ENCODE data around the gene AVEN. TPM values are rescaled to one million over a fixed set of nuclear protein-coding genes. Genes with fewer than 3 reads are reported as not detected.

The AVEN gene
- total RNA-seq, 2 donors from 2014 or later = 18.9 to 20.7 TPM

GRCh38 chr15:33888176-33888575 lies 150.8 kb downstream of the AVEN start:
- no peak overlapping the region for H3K27ac Mint-ChIP-seq

GRCh38 chr15:33882921-33883320 lies 156.1 kb downstream of the AVEN start:
- DNase-seq = no peak
- H3K4me1 ChIP-seq (ENCODE audit: control insufficient read depth, insufficient read depth, low read length) = no peaks in the 10 kb centered on the region
- Mint-ChIP-seq H3K27ac (no peak overlapping the region), H3K4me1 (peaks cover 16% of the 10 kb centered on the region), H3K9me3 (peaks cover 7% of the 10 kb centered on the region), H3K36me3 (ENCODE audit: low read depth) (no peaks in the 10 kb centered on the region), H3K4me3 (no peak overlapping the region), H3K27me3 (ENCODE audit: insufficient read depth) (no peaks in the 10 kb centered on the region)
- no peak overlapping the region for H3K9ac ChIP-seq (ENCODE audit: extremely low read depth, low read length, poor library complexity, severe bottlenecking)
- no peaks in the 10 kb centered on the region for H3K27me3 ChIP-seq (ENCODE audit: control insufficient read depth, insufficient read depth, low read length, poor library complexity, severe bottlenecking)
- peaks cover 8% of the 10 kb centered on the region for H3K9me3 ChIP-seq (ENCODE audit: control insufficient read depth, low read length)
- H3K36me3 ChIP-seq (ENCODE audit: control insufficient read depth, insufficient read depth, low read length) = no peaks in the 10 kb centered on the region
- H3K4me3 ChIP-seq (ENCODE audit: low read length) = no peak overlapping the region
- TF ChIP-seq CTCF (conservative IDR thresholded peaks at IDR 0.05) = no peak
- H3K27ac ChIP-seq (ENCODE audit: low read depth, low read length) = no peak overlapping the region
- WGBS, 2 experiments (ENCODE audit: insufficient coverage in 1 of 2, insufficient read length in 1 of 2) = 93% methylated on average over 2 of the region's 2 CpGs; no CpG with 5 or more reads in 1 of the 2 experiments

More at GRCh38 chr15:33888176-33888575, 150.8 kb downstream of the AVEN start:
- no peaks in the 10 kb centered on the region for H3K36me3 ChIP-seq (ENCODE audit: control insufficient read depth, insufficient read depth, low read length)
- peaks cover 8% of the 10 kb centered on the region for H3K4me1 Mint-ChIP-seq
- no peaks in the 10 kb centered on the region for H3K4me1 ChIP-seq (ENCODE audit: control insufficient read depth, insufficient read depth, low read length)
- H3K9me3 ChIP-seq (ENCODE audit: control insufficient read depth, low read length) = peaks cover 8% of the 10 kb centered on the region
- H3K4me3 ChIP-seq (ENCODE audit: low read length) = no peak overlapping the region
- H3K36me3 Mint-ChIP-seq (ENCODE audit: low read depth) = no peaks in the 10 kb centered on the region
- WGBS, 2 experiments (ENCODE audit: insufficient coverage in 1 of 2, insufficient read length in 1 of 2) = 86 to 96% methylated on average over 2 of the region's 2 CpGs
- no peak for DNase-seq
- no peaks in the 10 kb centered on the region for H3K27me3 Mint-ChIP-seq (ENCODE audit: insufficient read depth)
- no peak overlapping the region for H3K4me3 Mint-ChIP-seq
- no peak overlapping the region for H3K27ac ChIP-seq (ENCODE audit: low read depth, low read length)
- TF ChIP-seq CTCF (conservative IDR thresholded peaks at IDR 0.05) = no peak
- H3K27me3 ChIP-seq (ENCODE audit: control insufficient read depth, insufficient read depth, low read length, poor library complexity, severe bottlenecking) = no peaks in the 10 kb centered on the region
- H3K9me3 Mint-ChIP-seq = peaks cover 9% of the 10 kb centered on the region
- no peak overlapping the region for H3K9ac ChIP-seq (ENCODE audit: extremely low read depth, low read length, poor library complexity, severe bottlenecking)

GRCh38 chr15:33874156-33874555 lies 164.8 kb downstream of the AVEN start:
- no peak overlapping the region for H3K27ac ChIP-seq (ENCODE audit: low read depth, low read length)
- Mint-ChIP-seq H3K4me1 (peaks cover 35% of the 10 kb centered on the region), H3K27ac (no peak overlapping the region), H3K36me3 (ENCODE audit: low read depth) (no peaks in the 10 kb centered on the region), H3K27me3 (ENCODE audit: insufficient read depth) (no peaks in the 10 kb centered on the region), H3K4me3 (no peak overlapping the region), H3K9me3 (no peaks in the 10 kb centered on the region)
- no peak for TF ChIP-seq CTCF (conservative IDR thresholded peaks at IDR 0.05)
- no peaks in the 10 kb centered on the region for H3K36me3 ChIP-seq (ENCODE audit: control insufficient read depth, insufficient read depth, low read length)
- no peak for DNase-seq
- no peaks in the 10 kb centered on the region for H3K4me1 ChIP-seq (ENCODE audit: control insufficient read depth, insufficient read depth, low read length)
- H3K9me3 ChIP-seq (ENCODE audit: control insufficient read depth, low read length) = no peaks in the 10 kb centered on the region
- H3K27me3 ChIP-seq (ENCODE audit: control insufficient read depth, insufficient read depth, low read length, poor library complexity, severe bottlenecking) = no peaks in the 10 kb centered on the region
- no peak overlapping the region for H3K4me3 ChIP-seq (ENCODE audit: low read length)
- H3K9ac ChIP-seq (ENCODE audit: extremely low read depth, low read length, poor library complexity, severe bottlenecking) = no peak overlapping the region
- WGBS, 2 experiments (ENCODE audit: insufficient coverage in 1 of 2, insufficient read length in 1 of 2) = 89 to 93% methylated on average over 2 of the region's 2 CpGs

Measured in endodermal cell (in vitro differentiated cells).